Astrocyte of the cerebellum (primary cell): ENCODE measurements around the gene LIPI.
"Not testable (repeated sequence)": the region's sequence is repeated elsewhere in the genome, so short reads cannot be mapped to it uniquely, and the experiment has no call there.

Experiments used
- DNase-seq: peaks from one replicate; pipeline ENCODE4 v3.0.0-alpha.2; 2011; ENCODE audit warnings: low read depth
- H3K4me3 ChIP-seq: 2 replicates; pipeline ENCODE4 v1.5.1; 2011; ENCODE audit warnings: mild to moderate bottlenecking, low read depth, low read length, moderate library complexity
- CTCF ChIP-seq: IDR thresholded peaks from 2 replicates; pipeline ENCODE4 v1.5.1; 2012; ENCODE audit warnings: low read length, low read depth, moderate library complexity, mild to moderate bottlenecking; ENCODE audit errors: missing control alignments
- in situ Hi-C: cut with HindIII; loops from 2 replicates; pipeline ENCODE4 v1.10.0; 2017; ENCODE audit warnings: low sequenced_read_pairs

Gene LIPI

GRCh38 chr21:14071902-14072734 is 138.6 kb downstream of the LIPI start:
- no peak overlapping the region for H3K4me3 ChIP-seq

GRCh38 chr21:14070968-14071367 is 139.8 kb downstream of the LIPI start:
- in situ Hi-C loops, result no loop called here
- H3K4me3 ChIP-seq, result no peak overlapping the region
- no peak for DNase-seq
- TF ChIP-seq CTCF, result no peak

More at GRCh38 chr21:14071902-14072734, 138.6 kb downstream of the LIPI start:
- no peak for DNase-seq
- TF ChIP-seq CTCF, result no peak
- in situ Hi-C loops, result no loop called here

- in situ Hi-C loops, result no loop called here
- no peak for TF ChIP-seq CTCF
- DNase-seq, result no peak
- H3K4me3 ChIP-seq, result no peak overlapping the region
Measured at GRCh38 chr21:14070049-14070893, 140.5 kb downstream of the LIPI start.

- no peak for TF ChIP-seq CTCF
- in situ Hi-C loops, result no loop called here
- no peak overlapping the region for H3K4me3 ChIP-seq
- DNase-seq, result no peak
Measured at GRCh38 chr21:14064296-14064645, 146.5 kb downstream of the LIPI start.

- H3K4me3 ChIP-seq, in situ Hi-C loops, DNase-seq: not testable (repeated sequence)
Measured at GRCh38 chr21:14063620-14064295, 147.0 kb downstream of the LIPI start.

GRCh38 chr21:14062684-14063083 is 148.1 kb downstream of the LIPI start:
- H3K4me3 ChIP-seq, in situ Hi-C loops, DNase-seq: not testable (repeated sequence)

- in situ Hi-C loops, H3K4me3 ChIP-seq, DNase-seq: not testable (repeated sequence)
Measured at GRCh38 chr21:14061820-14062219, 148.9 kb downstream of the LIPI start.

- in situ Hi-C loops, H3K4me3 ChIP-seq, DNase-seq: not testable (repeated sequence)
Measured at GRCh38 chr21:14058995-14059627, 151.6 kb downstream of the LIPI start.
